ENCODE data around the gene GPC5.

The GPC5 gene

GRCh38 chr13:91513790-91514189, 115.4 kb downstream of the GPC5 start:
- H2AFZ ChIP-seq (ENCODE audit: low read length), result no peak overlapping the region
- H3F3A ChIP-seq (ENCODE audit: insufficient read depth, low read length), result no peaks in the 10 kb centered on the region
- H3K9ac ChIP-seq (ENCODE audit: low read length), result no peak overlapping the region
- no peaks in the 10 kb centered on the region for H3K27me3 ChIP-seq (ENCODE audit: insufficient read depth, low read length)
- H4K20me1 ChIP-seq (ENCODE audit: insufficient read depth, low read length), result no peaks in the 10 kb centered on the region
- no peak overlapping the region for H3K4me3 ChIP-seq (ENCODE audit: low read depth, low read length, poor library complexity, severe bottlenecking)
- no peaks in the 10 kb centered on the region for H3K9me3 ChIP-seq (ENCODE audit: low read length)
- no peaks in the 10 kb centered on the region for H3K79me2 ChIP-seq (ENCODE audit: insufficient read depth, low read length)
- no peak overlapping the region for H3K4me2 ChIP-seq (ENCODE audit: low read length)
- H3K9me2 ChIP-seq (ENCODE audit: low read depth, low read length), result no peaks in the 10 kb centered on the region
- no peaks in the 10 kb centered on the region for H3K36me3 ChIP-seq (ENCODE audit: insufficient read depth, low read length)
- no peak for TF ChIP-seq CTCF (IDR thresholded peaks at IDR 0.05; ENCODE audit: low read length)
- TF ChIP-seq EZH2 (IDR thresholded peaks at IDR 0.05; ENCODE audit: borderline replicate concordance, low read length), result no peak
- H3K27ac ChIP-seq (ENCODE audit: low read depth, low read length, poor library complexity, severe bottlenecking), result no peak overlapping the region
- no peaks in the 10 kb centered on the region for H3K4me1 ChIP-seq (ENCODE audit: insufficient read depth, low read length, severe bottlenecking)

- H3K9ac ChIP-seq (ENCODE audit: low read length), result no peak overlapping the region
- H2AFZ ChIP-seq (ENCODE audit: low read length), result no peak overlapping the region
- no peaks in the 10 kb centered on the region for H4K20me1 ChIP-seq (ENCODE audit: insufficient read depth, low read length)
- no peak overlapping the region for H3K4me2 ChIP-seq (ENCODE audit: low read length)
- H3K36me3 ChIP-seq (ENCODE audit: insufficient read depth, low read length), result no peaks in the 10 kb centered on the region
- no peaks in the 10 kb centered on the region for H3K27me3 ChIP-seq (ENCODE audit: insufficient read depth, low read length)
- no peak overlapping the region for H3K27ac ChIP-seq (ENCODE audit: low read depth, low read length, poor library complexity, severe bottlenecking)
- H3F3A ChIP-seq (ENCODE audit: insufficient read depth, low read length), result no peaks in the 10 kb centered on the region
- TF ChIP-seq EZH2 (IDR thresholded peaks at IDR 0.05; ENCODE audit: borderline replicate concordance, low read length), result no peak
- no peak for TF ChIP-seq CTCF (IDR thresholded peaks at IDR 0.05; ENCODE audit: low read length)
- H3K4me1 ChIP-seq (ENCODE audit: insufficient read depth, low read length, severe bottlenecking), result no peaks in the 10 kb centered on the region
- no peak overlapping the region for H3K4me3 ChIP-seq (ENCODE audit: low read depth, low read length, poor library complexity, severe bottlenecking)
- no peaks in the 10 kb centered on the region for H3K9me2 ChIP-seq (ENCODE audit: low read depth, low read length)
- no peaks in the 10 kb centered on the region for H3K79me2 ChIP-seq (ENCODE audit: insufficient read depth, low read length)
- no peaks in the 10 kb centered on the region for H3K9me3 ChIP-seq (ENCODE audit: low read length)
Measured at GRCh38 chr13:91516799-91517198, 118.4 kb downstream of the GPC5 start.

GRCh38 chr13:91520952-91521351, 122.5 kb downstream of the GPC5 start:
- no peaks in the 10 kb centered on the region for H3K36me3 ChIP-seq (ENCODE audit: insufficient read depth, low read length)
- no peak overlapping the region for H3K27ac ChIP-seq (ENCODE audit: low read depth, low read length, poor library complexity, severe bottlenecking)
- no peak overlapping the region for H3K9ac ChIP-seq (ENCODE audit: low read length)
- no peak overlapping the region for H3K4me3 ChIP-seq (ENCODE audit: low read depth, low read length, poor library complexity, severe bottlenecking)
- no peaks in the 10 kb centered on the region for H3K4me1 ChIP-seq (ENCODE audit: insufficient read depth, low read length, severe bottlenecking)
- H3K9me2 ChIP-seq (ENCODE audit: low read depth, low read length), result no peaks in the 10 kb centered on the region
- H3F3A ChIP-seq (ENCODE audit: insufficient read depth, low read length), result no peaks in the 10 kb centered on the region
- H3K9me3 ChIP-seq (ENCODE audit: low read length), result no peaks in the 10 kb centered on the region
- H3K4me2 ChIP-seq (ENCODE audit: low read length), result no peak overlapping the region
- no peak for TF ChIP-seq CTCF (IDR thresholded peaks at IDR 0.05; ENCODE audit: low read length)
- H4K20me1 ChIP-seq (ENCODE audit: insufficient read depth, low read length), result no peaks in the 10 kb centered on the region
- no peak overlapping the region for H2AFZ ChIP-seq (ENCODE audit: low read length)
- H3K27me3 ChIP-seq (ENCODE audit: insufficient read depth, low read length), result no peaks in the 10 kb centered on the region
- no peaks in the 10 kb centered on the region for H3K79me2 ChIP-seq (ENCODE audit: insufficient read depth, low read length)

Measured in OCI-LY1 (cell line).